Hepatocyte (in vitro differentiated cells): Measurements from ENCODE around the gene GRK6.
A peak's percentile ranks its signal among the peaks of the same experiment; 100 is the strongest.

Experiments
- EZH2 ChIP-seq: fragments of 200-600 bp; sonication (generic); IDR thresholded peaks from 2 replicates; pipeline ENCODE4 v1.6.1; 2016; ENCODE audit warnings: antibody characterized with exemption, mild to moderate bottlenecking, borderline replicate concordance
- TF ChIP-seq, protein P1 (sequence below): fragments of 200-600 bp; sonication (generic); IDR thresholded peaks from 2 replicates; pipeline ENCODE4 v1.5.1; 2016; ENCODE audit warnings: antibody characterized with exemption, mild to moderate bottlenecking; ENCODE audit not compliant: poor library complexity

DNA sequence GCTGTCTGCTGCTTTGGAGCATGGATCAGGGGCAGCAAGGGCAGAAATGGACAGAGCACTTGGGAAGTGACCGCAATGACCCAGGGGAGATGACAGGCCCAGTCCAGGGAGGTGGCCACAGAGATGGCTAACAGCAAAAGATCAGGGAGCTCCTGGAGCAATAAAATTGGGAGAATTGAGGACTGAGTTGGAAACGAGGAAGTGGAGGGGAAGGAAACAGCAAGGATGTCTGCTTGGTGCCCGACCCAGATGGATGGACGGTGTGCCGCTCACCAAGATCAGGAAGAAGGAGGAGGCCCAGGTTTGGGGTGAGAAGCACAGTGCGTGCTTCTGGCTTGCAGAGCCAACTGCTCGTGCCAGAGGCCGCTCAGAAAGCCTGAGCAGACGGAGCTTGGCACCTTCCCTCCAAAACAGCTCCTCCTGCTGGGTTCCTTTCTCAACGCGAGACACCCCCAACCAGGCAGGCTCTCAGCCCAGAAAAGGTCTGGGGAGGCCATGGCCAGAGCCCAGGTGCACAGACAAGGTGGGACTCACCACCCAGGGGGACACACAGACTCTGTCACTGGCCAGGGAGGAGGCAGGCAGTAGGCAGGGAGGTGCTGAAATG, 44.0 kb upstream of the GRK6 start:
- TF ChIP-seq, protein P1, sequence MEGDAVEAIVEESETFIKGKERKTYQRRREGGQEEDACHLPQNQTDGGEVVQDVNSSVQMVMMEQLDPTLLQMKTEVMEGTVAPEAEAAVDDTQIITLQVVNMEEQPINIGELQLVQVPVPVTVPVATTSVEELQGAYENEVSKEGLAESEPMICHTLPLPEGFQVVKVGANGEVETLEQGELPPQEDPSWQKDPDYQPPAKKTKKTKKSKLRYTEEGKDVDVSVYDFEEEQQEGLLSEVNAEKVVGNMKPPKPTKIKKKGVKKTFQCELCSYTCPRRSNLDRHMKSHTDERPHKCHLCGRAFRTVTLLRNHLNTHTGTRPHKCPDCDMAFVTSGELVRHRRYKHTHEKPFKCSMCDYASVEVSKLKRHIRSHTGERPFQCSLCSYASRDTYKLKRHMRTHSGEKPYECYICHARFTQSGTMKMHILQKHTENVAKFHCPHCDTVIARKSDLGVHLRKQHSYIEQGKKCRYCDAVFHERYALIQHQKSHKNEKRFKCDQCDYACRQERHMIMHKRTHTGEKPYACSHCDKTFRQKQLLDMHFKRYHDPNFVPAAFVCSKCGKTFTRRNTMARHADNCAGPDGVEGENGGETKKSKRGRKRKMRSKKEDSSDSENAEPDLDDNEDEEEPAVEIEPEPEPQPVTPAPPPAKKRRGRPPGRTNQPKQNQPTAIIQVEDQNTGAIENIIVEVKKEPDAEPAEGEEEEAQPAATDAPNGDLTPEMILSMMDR = peak; percentile 27
- TF ChIP-seq EZH2 = no peak
